ENCODE measurements around the gene TRIM75. TPM values are rescaled to one million over a fixed set of nuclear protein-coding genes. Genes with fewer than 3 reads are reported as not detected.
"Not testable (repeated sequence)": the region's sequence is repeated elsewhere in the genome, so short reads cannot be mapped to it uniquely, and the experiment has no call there.

Gene TRIM75
- total and polyA plus RNA-seq, 2 of the 13 experiments (the other 11 are each of a cell fraction or from before 2014, with no cell fraction given): not detected

DNA sequence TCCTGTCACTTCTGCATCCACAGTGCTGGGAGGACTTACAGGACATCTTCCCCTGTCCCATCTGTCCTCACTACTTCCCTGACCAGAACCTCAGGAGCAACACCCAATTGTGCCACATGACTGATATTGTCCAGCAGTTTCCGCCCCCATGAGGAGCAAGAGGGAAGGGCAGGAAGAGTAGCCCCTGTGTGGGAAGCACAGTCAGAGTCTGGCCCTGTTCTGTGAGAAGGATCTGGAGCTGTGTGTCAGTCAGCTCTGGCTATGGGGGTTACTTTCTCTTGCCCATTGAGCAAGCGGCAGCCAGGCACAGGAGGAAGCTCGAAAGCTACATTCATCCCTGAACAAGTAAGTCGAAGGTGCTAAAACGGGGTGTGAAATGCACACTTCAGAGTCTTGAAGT, 36.7 kb upstream of the TRIM75 start (continued):
- TF ChIP-seq BORCS8-MEF2B (CRISPR knock-in tag; IDR thresholded peaks at IDR 0.05) (no peak), XRCC5 (optimal IDR thresholded peaks at IDR 0.05; ENCODE audit: low read length) (peak; percentile 44), ELF4 (CRISPR knock-in tag; IDR thresholded peaks at IDR 0.05; ENCODE audit: borderline replicate concordance) (no peak), STAG1 (CRISPR knock-in tag; IDR thresholded peaks at IDR 0.05) (peak; percentile 42), CBX5 (CRISPR knock-in tag; IDR thresholded peaks at IDR 0.05; ENCODE audit: borderline replicate concordance) (no peak)
- TF ChIP-seq, protein P1, sequence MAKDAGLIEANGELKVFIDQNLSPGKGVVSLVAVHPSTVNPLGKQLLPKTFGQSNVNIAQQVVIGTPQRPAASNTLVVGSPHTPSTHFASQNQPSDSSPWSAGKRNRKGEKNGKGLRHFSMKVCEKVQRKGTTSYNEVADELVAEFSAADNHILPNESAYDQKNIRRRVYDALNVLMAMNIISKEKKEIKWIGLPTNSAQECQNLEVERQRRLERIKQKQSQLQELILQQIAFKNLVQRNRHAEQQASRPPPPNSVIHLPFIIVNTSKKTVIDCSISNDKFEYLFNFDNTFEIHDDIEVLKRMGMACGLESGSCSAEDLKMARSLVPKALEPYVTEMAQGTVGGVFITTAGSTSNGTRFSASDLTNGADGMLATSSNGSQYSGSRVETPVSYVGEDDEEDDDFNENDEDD (CRISPR knock-in tag; IDR thresholded peaks at IDR 0.05; ENCODE audit: borderline replicate concordance): no peak
- TF ChIP-seq, protein P2, sequence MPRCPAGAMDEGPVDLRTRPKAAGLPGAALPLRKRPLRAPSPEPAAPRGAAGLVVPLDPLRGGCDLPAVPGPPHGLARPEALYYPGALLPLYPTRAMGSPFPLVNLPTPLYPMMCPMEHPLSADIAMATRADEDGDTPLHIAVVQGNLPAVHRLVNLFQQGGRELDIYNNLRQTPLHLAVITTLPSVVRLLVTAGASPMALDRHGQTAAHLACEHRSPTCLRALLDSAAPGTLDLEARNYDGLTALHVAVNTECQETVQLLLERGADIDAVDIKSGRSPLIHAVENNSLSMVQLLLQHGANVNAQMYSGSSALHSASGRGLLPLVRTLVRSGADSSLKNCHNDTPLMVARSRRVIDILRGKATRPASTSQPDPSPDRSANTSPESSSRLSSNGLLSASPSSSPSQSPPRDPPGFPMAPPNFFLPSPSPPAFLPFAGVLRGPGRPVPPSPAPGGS (CRISPR knock-in tag; IDR thresholded peaks at IDR 0.05): no peak

- H3K79me2 ChIP-seq (ENCODE audit: insufficient read depth, low read length); BruUV-seq (replicated peaks); FAIRE-seq; DNase-seq (ENCODE audit: low spot score); H3K4me1 ChIP-seq (ENCODE audit: insufficient read depth, low read length); H3K36me3 ChIP-seq (replicated peaks in 1 of 2; ENCODE audit: control insufficient read depth in 1 of 2, insufficient read depth in 2 of 2, low read length in 2 of 2); H3K9ac ChIP-seq (ENCODE audit: insufficient read depth, low read depth, low read length); H3K9me3 ChIP-seq (ENCODE audit: low read length); in situ Hi-C loops (cut with HindIII; ENCODE audit: extremely low pct_ligation_motif_present, low pct_unique_long_range_greater_than_20kb); ATAC-seq; POLR2A ChIA-PET; H3K27me3 ChIP-seq (ENCODE audit: control insufficient read depth in 1 of 2, insufficient read depth in 2 of 2, low read length in 2 of 2); intact Hi-C loops (cut with micrococcal nuclease; ENCODE audit: unreplicated experiment); H3K4me2 ChIP-seq (ENCODE audit: low read depth, low read length); H3K27ac ChIP-seq (ENCODE audit: extremely low read length, insufficient read depth, low read length); CTCF ChIA-PET (ENCODE audit: low intra/inter-chr PET ratio, low total read pairs); H4K20me1 ChIP-seq (ENCODE audit: insufficient read depth, low read length); H3K4me3 ChIP-seq (replicated peaks in 1 of 3; ENCODE audit: insufficient read depth in 1 of 3, low read depth in 2 of 3, low read length in 3 of 3); H2AFZ ChIP-seq (ENCODE audit: low read length): not testable (repeated sequence)
- WGBS (ENCODE audit: low lambda C conversion rate): no CpG with 5 or more reads among the region's 30 CpGs
Measured at GRCh38 chr4:165019995-165020394, 33.7 kb upstream of the TRIM75 start.

GRCh38 chr4:165025782-165026181, 27.9 kb upstream of the TRIM75 start:
- in situ Hi-C loops (cut with HindIII; ENCODE audit: extremely low pct_ligation_motif_present, low pct_unique_long_range_greater_than_20kb); H3K4me2 ChIP-seq (ENCODE audit: low read depth, low read length); DNase-seq (ENCODE audit: low spot score); H3K27me3 ChIP-seq (ENCODE audit: control insufficient read depth in 1 of 2, insufficient read depth in 2 of 2, low read length in 2 of 2); H3K9me3 ChIP-seq (ENCODE audit: low read length); H4K20me1 ChIP-seq (ENCODE audit: insufficient read depth, low read length); H3K4me3 ChIP-seq (replicated peaks in 1 of 3; ENCODE audit: insufficient read depth in 1 of 3, low read depth in 2 of 3, low read length in 3 of 3); H3K79me2 ChIP-seq (ENCODE audit: insufficient read depth, low read length); H2AFZ ChIP-seq (ENCODE audit: low read length); FAIRE-seq; H3K27ac ChIP-seq (ENCODE audit: extremely low read length, insufficient read depth, low read length); H3K36me3 ChIP-seq (replicated peaks in 1 of 2; ENCODE audit: control insufficient read depth in 1 of 2, insufficient read depth in 2 of 2, low read length in 2 of 2); ATAC-seq; POLR2A ChIA-PET; intact Hi-C loops (cut with micrococcal nuclease; ENCODE audit: unreplicated experiment); H3K4me1 ChIP-seq (ENCODE audit: insufficient read depth, low read length); CTCF ChIA-PET (ENCODE audit: low intra/inter-chr PET ratio, low total read pairs); BruUV-seq (replicated peaks); H3K9ac ChIP-seq (ENCODE audit: insufficient read depth, low read depth, low read length): not testable (repeated sequence)
- 38% methylated on average over 8 of the region's 8 CpGs for WGBS (ENCODE audit: low lambda C conversion rate)
